Measurements from ENCODE around the gene TSSC4.
"Not testable (repeated sequence)": the region's sequence is repeated elsewhere in the genome, so short reads cannot be mapped to it uniquely, and the experiment has no call there.

The TSSC4 gene

DNA sequence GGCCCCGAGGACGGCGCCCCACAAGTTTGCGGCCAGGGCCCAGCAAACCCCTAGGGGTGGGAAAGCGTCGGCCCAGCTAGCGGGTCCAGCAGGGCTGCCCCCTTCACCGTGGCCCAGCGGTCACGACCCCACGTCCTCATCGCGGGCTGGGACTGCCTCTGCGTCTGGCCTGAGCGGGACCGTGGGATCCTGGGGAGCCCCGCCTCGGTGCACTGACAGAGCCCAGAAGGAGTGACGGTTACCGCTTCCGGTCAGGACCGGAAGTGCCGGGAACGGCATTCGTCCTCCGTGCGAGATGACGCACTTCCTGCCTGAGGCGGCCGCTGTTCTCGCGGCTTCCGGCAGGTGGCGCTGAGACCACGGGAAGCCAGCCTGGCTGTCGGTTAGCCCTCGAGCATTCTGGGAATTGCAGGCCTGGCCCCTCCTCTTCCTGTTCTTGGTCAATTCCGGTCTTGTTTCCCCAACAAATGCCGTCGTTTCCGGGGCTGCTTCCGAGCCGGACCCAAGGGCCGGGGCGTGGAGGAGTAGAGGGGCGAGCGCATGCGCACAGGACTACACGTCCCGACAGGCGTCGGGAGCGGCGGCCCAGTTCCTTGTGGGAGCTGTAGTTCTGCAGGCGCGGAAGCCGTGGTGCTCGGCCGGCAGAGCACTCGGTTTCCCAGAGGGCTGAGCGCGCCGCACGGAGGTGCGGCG is at the start of gene TSSC4:
TSS of gene TSSC4 (plus strand) at position 682 of the 693 bp plus-strand sequence. CDS start 1,884 bp downstream, outside the sequence.
- peak; percentile 98 to 99 for DNase-seq (ENCODE audit: low read depth in 2 of 2)

DNA sequence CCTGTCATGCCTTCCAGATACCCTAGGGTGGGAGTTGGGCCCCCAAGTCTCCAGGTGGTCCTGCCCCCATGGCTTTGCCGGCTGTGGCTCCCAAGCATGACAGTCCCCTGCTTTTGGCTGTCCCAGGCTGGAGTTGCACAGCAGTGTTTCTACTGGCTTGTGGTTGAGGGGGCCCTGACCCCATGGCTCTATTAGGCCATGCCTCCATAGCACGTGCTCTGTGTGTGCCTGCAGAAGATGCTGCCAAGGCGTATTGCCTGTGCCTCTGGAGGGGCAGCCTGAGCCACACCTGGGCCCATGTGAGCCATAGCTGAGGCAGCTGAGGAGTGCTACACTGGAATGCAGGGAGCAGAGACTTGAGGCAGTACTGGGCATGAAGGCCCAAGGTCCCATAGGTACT is 48.8 kb upstream of the TSSC4 start:
- no peak for DNase-seq (ENCODE audit: low read depth in 2 of 2)

DNA sequence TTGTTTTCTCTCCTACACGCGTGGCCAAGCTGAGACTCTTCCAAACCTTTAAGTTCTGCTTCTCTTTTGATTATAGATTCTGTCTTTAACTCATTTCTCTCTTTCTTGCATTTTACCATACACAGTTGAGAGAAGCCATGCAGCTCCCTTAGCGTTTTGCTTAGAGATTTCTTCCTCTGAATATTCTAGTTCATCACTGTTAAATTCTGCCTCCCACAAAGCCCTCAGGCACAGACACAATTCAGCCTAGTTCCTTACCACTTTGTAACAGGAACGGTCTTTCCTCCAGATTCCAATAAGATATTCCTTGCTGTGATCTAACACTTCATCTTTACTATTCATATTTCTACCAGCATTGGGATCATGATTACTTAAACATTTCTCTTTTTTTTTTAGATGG is 48.1 kb upstream of the TSSC4 start:
- no peak for DNase-seq (ENCODE audit: low read depth in 2 of 2)

DNA sequence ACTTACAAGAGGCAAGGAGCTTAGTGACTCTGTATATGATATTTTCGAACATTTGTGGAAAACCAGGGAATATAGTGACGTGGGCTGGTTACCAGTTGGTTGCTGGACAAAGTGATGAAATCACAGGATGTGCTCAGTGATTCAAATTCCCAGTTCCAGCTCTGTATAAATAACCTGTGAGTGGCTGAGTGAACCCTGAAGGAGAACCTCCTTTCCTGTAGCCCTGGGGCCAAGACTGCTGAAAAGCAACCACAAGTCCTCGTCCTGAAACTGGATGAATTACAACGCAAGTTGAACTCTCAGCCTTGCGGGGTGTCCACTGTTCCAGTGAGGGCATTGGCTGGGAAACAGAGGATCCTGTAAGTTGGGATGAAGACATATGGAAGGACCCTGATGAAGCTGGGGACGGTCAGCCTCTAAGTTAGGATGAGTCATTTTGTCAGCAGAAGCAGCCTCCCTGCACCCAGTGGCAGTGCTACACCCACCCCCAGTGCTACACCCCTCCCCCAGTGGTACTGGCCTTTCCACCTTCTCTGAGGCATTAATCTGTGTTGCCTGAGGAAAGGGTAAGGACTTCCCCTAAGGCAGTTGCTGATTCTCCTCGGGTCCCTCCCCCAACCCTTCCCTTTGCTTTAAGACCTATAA is 45.4 kb upstream of the TSSC4 start:
- DNase-seq (ENCODE audit: low read depth in 2 of 2): no peak

DNA sequence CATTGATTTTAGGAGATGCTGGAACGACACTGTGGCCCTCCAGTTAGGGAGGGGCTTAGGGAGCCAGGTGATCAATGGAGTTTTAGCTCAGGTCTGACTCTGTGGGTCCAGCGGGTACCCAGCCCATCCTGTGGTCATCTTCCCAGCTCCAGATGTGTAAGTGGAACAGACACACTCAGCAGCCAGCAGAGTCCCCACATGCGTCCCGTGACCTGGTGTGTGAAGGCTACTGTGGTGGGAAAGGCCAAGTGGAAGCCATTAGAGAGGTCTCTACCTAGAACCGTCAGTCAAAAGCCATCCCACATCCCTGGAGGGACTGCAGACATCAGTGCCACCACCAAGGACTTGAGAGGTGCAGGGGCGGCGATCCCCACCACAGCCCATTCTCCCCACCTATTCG is 43.3 kb upstream of the TSSC4 start:
- DNase-seq (ENCODE audit: low read depth in 2 of 2): no peak

DNA sequence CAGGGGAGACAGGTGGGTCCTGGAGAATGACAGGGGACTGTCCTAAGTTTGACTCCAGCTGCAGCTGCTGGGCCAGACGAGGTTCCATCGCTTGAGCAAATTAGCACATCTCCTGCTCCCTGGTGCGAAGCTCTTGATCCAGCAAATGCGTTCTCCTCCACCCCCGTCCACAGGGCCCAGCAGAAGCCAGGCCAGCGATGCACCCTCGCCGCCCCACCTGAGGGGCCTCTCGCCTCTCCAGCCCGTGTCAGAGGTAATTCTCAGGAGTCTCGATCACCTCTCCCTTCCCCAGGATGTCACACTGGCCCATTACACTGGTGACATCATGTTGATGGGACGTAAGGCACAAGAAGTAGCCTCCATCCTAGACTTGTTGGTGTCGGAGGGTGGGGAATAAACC is 42.9 kb upstream of the TSSC4 start:
- not testable (repeated sequence) for DNase-seq (ENCODE audit: low read depth in 2 of 2)

DNA sequence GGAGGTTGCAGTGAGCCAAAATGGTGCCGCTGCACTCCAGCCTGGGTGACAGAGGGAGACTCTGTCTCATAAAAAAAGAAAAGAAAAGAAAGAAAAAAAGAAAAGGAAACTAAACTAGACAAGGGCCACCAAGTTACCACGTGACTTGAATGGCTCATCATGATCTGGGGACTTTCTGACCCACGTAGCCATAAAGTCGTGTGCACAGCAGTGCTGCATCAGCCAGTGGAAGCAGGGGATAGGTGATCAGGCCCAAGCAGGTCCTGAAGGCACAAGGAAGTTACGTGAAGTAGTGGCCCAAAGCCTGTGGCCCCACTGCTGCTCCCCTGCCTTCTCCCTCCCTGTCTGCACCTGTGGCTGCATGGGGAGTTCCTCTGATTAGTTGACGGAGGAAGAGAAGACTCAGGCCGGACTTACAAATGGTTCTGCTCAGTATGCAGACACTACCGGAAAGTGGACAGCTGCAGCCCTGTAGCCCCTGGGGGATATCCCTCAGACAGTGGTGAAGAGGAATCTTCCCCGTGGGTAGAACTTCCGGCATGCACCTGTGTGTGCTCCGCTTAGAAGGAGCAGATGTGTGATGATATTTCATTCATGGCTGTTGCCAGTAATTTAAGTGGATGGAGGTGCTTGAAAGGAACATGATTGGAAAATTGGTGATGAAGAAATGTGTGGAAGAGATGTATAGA is 41.7 kb upstream of the TSSC4 start:
- DNase-seq (ENCODE audit: low read depth in 2 of 2): no peak

DNA sequence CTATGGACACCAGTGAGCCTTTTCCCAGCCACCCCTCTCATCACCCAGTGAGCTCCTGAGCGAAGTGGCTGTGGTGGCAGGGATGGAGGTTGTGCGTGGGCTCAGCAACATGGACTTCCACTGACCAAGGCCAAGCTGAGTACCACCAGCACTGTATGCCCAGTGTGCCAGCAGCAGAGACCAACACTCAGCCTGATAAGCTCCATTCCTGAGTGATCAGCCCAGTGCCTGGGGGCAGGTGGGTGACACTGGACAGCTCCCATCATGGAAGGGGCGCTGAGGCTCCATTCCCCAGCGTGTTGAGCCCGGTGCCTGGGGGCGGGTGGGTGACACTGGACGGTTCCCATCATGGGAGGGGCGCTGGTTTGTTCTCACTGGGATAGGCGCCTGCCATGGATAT is 41.0 kb upstream of the TSSC4 start:
- no peak for DNase-seq (ENCODE audit: low read depth in 2 of 2)

DNA sequence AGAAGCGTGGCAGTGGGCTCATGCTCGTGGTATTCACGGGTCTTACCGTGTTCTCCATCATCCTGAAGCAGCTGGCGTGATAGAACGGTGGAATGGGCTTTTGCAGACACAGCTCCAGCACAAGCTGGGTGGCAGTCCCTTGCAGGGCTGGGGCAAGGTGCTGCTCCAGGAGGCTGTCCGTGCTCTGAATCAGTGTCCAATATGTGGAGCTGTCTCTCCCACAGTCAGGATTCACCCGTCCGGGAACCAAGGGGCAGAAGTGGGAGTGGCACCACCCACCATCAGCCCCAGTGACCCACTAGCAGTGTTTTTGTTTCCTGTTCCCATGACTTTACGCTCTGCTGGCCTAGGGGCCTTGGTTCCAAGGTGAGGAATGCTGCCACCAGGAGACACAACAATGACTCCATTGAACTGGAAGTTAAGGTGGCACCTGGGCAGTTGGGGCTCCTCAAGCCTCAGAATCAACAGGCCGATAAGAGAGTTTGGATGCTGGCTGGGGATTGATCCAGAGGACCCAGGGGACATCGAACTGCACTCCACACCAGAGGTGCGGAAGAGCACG is 40.4 kb upstream of the TSSC4 start:
- no peak for DNase-seq (ENCODE audit: low read depth in 2 of 2)

DNA sequence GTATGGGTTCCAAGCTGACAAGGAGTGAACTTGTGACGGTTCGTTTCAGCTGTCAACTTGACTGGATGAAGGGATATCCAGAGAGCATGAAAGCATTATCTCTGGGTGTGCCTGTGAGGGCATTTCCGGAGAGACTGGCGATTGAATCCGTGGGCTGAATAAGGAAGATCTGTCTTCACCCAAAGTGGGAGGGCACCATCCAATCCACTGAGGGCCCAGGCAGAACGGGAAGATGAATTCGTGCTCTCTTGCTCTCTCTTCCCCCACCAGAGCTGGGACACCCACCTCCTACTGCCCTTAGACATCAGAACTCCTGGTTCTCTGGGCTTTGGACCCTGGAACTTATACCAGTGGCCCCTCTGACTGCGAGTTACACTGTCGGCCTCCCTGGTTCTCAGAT is 39.0 kb upstream of the TSSC4 start:
- no peak for DNase-seq (ENCODE audit: low read depth in 2 of 2)

DNA sequence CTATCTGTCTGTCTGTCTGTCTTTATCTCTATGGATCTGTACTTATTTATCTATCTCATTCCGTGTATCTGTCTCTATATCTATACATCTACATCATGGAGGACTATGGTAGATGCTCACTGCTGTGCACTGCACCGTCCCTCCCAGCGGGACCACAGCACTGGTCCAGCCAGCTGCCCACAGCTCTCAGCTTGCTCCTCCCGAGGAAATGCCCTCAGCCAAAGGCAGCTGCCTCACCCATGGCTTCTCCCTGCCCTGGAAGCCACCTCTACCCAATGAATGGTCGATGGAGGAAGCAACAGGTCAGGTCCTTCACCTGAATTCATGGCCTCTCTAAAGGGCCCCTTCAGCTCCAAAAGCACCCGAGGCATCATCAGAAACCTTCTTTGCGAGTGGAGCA is 38.1 kb upstream of the TSSC4 start:
- DNase-seq (ENCODE audit: low read depth in 2 of 2): no peak

DNA sequence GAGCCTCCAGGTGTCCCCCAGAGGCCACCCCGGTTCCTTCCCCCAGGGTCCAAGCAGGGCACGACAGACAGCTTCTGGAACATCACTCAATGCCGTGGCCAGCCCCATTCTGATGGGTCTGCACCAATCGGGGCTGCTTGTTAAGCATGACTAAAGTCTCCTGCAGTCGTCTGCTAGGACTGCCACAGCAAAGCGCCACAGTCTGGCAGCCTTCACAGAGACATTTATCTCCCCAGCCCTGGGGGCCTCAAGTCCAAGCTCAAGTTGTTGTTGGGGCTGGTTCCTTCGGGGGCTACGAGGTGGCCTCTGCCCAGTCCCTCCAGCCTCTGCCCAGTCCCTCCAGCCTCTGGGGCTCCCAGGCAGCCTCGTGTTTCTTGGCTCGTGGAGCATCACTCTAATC is 37.4 kb upstream of the TSSC4 start:
- DNase-seq (ENCODE audit: low read depth in 2 of 2): no peak

DNA sequence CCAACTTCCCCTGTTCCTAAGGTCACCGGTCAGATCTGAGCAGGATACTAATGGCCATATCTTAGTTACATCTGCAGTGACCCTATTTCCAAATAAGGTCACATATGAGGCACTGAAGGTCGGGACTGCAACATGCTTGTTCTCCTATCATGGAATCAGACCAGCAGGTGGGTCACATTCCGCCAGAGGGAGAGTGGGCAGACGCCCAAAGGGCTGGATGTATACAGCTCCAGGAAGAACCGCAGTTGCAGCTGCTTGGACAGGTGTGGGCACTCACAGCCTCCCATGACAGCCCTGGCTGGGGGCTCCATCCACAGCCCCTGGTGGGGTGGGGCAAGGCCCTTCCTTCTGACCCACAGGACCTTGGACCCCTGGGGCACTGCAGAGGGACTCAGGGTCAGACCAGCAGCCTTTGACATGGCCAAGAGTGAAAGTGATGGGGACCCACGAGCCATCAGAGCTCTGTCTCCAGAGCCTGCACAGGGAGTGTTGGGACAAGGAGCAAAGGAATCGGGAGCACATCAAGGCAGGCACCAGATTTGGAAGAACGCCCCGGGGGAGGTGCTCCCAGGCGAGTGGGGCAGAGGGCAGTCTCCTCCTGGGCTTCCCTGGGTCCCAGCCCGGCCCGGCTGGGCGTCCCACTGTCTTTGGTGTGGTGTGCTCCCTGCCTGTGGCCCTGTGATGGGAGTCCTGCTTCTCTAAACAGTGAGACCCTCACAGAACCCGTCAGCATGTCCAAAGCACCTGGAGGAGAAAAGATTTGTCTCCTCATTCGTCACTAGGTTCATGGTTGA is 36.8 kb upstream of the TSSC4 start:
- no peak for DNase-seq (ENCODE audit: low read depth in 2 of 2)

DNA sequence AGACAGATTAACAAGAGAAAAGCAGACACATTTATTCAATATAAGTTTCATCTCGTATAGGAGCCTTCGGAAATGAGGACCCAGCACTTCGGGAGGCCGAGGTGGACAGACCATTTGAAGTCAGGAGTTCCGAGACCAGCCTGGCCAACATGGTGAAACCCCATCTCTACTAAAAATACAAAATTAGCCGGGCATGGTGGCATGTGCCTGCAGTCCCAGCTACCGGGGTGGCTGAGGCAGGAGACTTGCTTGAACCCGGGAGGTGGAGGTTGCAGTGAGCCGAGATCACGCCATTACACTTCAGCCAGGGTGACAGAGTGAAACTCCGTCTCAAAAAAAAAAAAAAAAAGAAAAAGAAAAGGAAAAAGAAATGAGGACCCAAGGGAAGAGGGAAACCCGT is 36.2 kb upstream of the TSSC4 start:
- not testable (repeated sequence) for DNase-seq (ENCODE audit: low read depth in 2 of 2)

DNA sequence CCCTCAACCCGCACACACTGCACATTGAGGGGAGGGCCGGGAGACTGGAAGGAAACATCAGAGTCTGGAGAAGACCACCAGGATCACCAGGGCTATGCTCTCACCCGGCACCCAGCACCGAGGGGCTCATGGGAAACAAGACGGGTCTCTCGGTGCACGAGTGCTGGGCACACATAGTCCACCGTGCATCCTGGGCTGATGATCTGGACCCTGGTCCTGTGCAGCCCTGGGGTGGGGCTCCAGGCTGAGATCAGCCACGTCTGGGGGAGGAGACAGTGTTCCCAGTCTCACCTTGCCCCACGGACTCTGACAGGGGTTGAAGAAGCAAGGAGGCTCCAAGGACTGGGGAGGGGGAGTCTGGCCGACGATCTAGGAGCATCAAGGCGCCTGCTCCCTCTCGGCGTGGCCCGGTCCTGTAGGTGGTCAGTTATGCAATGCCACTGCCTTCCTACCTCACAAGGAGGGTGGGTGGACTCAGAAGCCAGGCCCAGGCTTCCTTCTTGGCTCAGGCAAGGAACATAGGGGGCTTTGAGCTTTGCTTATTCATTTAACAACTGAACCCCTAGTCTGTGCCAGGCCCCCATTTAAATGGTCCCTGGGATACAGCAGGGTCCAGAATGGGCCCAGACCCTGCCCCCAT is 34.9 kb upstream of the TSSC4 start:
- DNase-seq (ENCODE audit: low read depth in 2 of 2): no peak

DNA sequence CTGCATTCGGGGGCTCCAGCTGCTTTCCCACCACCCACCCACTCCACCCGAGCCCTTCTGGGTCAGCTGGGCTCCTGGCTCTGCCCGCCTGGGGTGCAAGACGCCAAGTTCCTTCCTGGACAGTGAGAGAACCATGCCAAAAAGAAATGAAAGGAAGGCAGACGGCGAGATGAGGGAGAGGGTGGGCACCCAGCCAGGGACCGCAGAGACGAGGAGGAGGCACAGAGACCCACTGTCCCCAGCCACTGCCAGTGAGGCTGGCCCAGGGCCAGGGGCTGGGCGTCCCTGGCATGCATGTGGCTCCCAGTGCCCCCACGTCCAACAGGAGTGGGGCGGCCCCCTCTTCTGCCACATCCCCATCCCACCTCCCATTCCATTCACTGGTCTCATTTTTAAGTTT is 34.3 kb upstream of the TSSC4 start:
- DNase-seq (ENCODE audit: low read depth in 2 of 2): no peak

DNA sequence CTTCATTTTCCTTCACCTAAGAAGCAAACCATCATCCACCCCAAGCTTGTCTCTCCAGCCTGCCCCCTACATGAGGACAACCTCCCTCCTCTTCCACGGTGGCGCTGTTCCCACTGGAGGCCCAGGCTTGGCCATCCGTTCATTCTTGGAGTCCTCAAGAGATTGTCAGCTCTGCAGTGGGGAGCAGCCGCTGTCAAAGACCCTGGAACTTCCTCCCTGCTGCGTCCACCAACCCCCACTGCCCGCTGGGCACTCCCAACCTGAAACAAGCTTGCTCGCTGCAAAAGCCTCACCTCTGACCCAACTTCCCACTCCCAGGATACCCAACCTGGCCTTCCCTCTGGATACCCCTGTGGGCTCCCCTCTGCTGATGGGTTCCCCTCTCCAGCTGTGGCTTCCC is 33.8 kb upstream of the TSSC4 start:
- DNase-seq (ENCODE audit: low read depth in 2 of 2): no peak

DNA sequence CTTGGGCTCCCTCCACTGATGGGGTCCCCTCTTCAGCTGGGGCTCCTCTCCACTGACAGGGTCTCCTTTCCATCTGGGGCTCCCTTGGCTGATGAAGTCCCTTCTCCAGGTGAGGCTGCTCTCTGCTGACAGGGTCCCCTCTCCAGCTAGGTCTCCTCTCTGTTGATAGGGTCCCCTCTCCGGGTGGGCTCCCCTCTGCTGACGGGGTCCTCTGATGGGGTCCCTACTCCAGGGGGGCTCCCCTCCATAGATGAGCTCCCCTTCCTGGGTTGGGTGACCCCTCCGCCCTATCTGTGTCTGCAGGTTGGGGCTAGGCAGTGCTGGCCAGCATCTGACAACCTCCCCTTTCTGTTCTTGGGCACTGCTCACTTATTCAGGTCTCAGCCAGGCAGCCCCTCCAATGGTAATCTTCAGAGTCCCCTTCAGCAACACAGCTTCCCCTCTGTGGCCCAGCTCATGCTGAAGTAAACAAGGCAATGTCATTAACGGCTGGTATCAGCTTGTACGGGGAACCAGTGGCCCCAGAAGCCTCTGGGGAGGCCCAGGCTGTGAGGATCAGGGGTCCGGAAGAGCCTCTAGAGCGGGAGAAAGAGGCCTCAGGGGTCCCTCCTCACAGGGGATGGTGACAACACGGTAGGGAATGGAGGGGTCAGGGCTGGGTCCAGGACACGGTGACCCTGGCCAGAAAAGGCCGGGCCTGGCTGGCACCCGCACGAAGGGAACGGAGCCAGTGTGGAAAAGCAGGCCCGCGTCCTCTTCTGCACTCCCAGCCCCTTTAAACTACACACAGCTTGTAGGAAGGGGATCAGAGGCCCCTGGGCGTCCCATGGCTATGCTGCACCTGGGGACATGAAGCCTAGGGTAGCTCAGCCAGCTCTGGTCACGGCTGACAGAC is 33.0 kb upstream of the TSSC4 start:
- no peak for DNase-seq (ENCODE audit: low read depth in 2 of 2)

DNA sequence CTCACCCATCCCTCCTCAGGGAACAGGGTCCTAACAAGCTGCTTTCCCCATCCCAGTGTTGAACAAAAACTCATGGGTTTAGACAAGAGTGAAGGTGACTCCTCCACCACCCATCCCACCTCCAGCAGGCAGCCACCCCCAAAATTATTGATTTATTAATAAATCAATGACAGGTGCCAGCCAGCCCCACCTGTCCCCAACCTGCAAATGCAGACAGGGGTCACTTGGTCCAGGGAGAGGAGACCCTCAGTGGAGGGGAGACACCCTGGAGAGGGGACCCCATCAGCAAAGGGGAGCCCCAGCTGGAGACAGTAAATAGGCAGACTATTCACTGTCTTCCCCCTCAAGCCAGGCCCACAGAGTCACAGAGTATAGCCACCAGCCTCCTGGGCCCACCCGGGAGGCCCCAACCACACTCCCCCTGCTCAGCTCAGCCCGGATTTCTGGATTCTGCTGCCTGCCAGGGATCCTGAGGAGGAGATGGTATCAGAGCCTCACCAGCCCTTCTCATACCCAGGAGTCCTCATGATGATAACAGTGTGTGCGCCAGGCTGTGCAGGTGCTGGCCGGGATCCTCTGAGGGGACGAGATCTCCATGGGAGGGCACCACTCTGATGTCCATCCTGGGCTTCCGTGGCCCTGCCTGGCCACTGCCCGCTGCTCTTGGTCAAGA is 32.2 kb upstream of the TSSC4 start:
- DNase-seq (ENCODE audit: low read depth in 2 of 2): no peak

DNA sequence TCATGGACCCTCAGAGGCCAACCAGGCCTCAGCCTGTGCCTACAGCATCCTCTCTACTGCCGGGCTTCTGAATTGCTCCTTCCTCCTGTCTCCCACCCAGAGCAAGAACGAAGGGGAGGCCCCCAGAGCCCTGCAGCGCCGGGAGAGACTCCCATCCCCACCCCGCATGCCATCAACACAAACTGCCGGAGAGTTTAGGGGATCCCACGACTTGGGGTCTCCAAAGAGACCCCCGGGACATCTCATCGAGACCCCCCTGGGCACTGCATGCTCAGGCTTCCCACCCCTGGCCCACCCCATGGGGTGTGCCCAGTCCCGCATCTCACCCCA is 31.7 kb upstream of the TSSC4 start:
- no peak for DNase-seq (ENCODE audit: low read depth in 2 of 2)

All from stimulated activated CD4-positive, alpha-beta T cell treated with anti-CD3 and anti-CD28 coated beads, Interleukin-1b, Interleukin-23, amount 100 ng/mL, for 1 hour (primary cell).